Thoracic aorta (tissue), 2 donors: ENCODE results near the gene KCNC4. TPM values are rescaled to one million over a fixed set of nuclear protein-coding genes. Genes with fewer than 3 reads are reported as not detected.
A peak's percentile ranks its signal among the peaks of the same experiment; 100 is the strongest.

Experiments used
- ATAC-seq: fragments of 150-250 bp; one replicate; pipeline ENCODE4 v1.8.0; 2017; ENCODE audit warnings: low read depth; ENCODE audit not compliant: insufficient number of reproducible peaks, low FRiP score
- DNase-seq: peaks from one replicate; pipeline ENCODE4 v3.0.0-alpha.2; 2020; ENCODE audit warnings: low spot score
- H3K27ac ChIP-seq, 2 donors: fragments of 200-600 bp; sonication (generic); 1 replicate in 1 of 2; 2 replicates in 1 of 2; pipeline ENCODE4 v1.5.1; 2016; ENCODE audit warnings: mild to moderate bottlenecking in 2 of 2, moderate library complexity in 2 of 2
- H3K27me3 ChIP-seq: fragments of 200-600 bp; sonication (generic); replicated peaks from 2 replicates; pipeline ENCODE4 v1.6.0; 2016; ENCODE audit warnings: mild to moderate bottlenecking; ENCODE audit not compliant: insufficient read depth
- H3K36me3 ChIP-seq: fragments of 200-600 bp; sonication (generic); one replicate; pipeline ENCODE4 v1.5.1; 2016
- H3K4me1 ChIP-seq, 2 donors: fragments of 200-600 bp; sonication (generic); 1 replicate in 1 of 2; 2 replicates in 1 of 2; pipeline versions ENCODE4 v1.5.1 to v1.6.0; 2016; ENCODE audit warnings: low read depth in 2 of 2, mild to moderate bottlenecking in 1 of 2; ENCODE audit not compliant: control insufficient read depth in 1 of 2
- H3K4me3 ChIP-seq: fragments of 200-600 bp; sonication (generic); 2 replicates; pipeline ENCODE4 v1.5.1; 2016; ENCODE audit warnings: mild to moderate bottlenecking
- H3K9me3 ChIP-seq: fragments of 200-600 bp; sonication (generic); 2 replicates; pipeline ENCODE4 v1.5.1; 2016
- total RNA-seq, 2 donors: library from RNA; depleted of rRNA; stranded (reverse); fragments of >200 nt; gene quantifications; one replicate each; pipeline versions ENCODE4 v1.1.0 to v1.2.3, GENCODE V29; 2016
- TF ChIP-seq, protein P1 (sequence below): fragments of 200-600 bp; sonication (generic); IDR thresholded peaks from one replicate; pipeline ENCODE4 v1.5.1; 2019; ENCODE audit warnings: antibody characterized with exemption

KCNC4 gene
- total RNA-seq, 2 donors from 2014 or later = 12.7 to 17.6 TPM

DNA sequence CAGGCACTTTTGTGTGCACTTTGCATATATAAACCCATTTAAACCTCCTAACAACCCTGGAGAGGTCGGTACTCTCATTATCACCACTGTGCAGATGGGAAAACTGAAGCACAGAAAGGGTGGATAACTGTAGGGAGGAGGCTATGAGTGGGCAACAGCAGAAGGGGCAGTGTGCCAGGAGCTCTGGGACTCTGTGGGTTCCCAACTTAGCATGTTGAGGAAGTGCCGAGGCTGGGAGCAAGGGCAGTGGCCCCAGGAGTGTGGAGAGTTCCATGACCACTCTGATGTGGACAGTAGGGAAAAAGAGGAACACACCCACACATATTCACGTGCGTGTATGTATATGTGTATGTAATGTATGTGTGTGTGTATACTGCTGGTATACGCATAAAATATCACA lies 25.7 kb upstream of the KCNC4 start:
- Histone ChIP-seq H3K36me3 (no peaks in the 10 kb centered on the region), H3K27me3 (no peaks in the 10 kb centered on the region), H3K4me1 (peaks cover 10 to 37% of the 10 kb centered on the region in 2 donors), H3K4me3 (no peak overlapping the region), H3K27ac (no peak overlapping the region), H3K9me3 (no peaks in the 10 kb centered on the region)
- DNase-seq = no peak
- TF ChIP-seq, protein P1, sequence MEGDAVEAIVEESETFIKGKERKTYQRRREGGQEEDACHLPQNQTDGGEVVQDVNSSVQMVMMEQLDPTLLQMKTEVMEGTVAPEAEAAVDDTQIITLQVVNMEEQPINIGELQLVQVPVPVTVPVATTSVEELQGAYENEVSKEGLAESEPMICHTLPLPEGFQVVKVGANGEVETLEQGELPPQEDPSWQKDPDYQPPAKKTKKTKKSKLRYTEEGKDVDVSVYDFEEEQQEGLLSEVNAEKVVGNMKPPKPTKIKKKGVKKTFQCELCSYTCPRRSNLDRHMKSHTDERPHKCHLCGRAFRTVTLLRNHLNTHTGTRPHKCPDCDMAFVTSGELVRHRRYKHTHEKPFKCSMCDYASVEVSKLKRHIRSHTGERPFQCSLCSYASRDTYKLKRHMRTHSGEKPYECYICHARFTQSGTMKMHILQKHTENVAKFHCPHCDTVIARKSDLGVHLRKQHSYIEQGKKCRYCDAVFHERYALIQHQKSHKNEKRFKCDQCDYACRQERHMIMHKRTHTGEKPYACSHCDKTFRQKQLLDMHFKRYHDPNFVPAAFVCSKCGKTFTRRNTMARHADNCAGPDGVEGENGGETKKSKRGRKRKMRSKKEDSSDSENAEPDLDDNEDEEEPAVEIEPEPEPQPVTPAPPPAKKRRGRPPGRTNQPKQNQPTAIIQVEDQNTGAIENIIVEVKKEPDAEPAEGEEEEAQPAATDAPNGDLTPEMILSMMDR = no peak
- ATAC-seq = no peak

DNA sequence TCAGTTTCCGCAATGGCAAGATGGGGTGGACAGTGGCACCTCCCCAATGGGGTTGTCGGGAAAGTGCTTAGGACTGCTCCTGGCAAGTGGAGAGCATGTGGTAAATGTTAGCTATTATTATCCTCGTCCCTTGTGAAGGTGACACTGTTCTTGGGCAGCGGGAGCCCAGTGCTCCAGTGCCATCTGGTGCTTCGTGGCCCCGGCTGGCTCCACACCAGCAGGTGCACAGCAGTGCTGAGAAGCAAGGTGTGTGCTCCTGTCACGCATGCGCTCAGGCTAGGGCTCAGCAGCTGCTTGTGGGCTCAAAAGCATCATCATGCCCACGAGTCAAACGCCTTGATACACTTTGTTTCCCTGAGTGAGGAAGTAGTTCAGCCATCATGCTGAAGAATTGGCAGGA lies 24.9 kb upstream of the KCNC4 start:
- ATAC-seq (no peak), DNase-seq (no peak)
- no peak overlapping the region for H3K4me3 ChIP-seq
- no peak overlapping the region for H3K27ac ChIP-seq
- no peaks in the 10 kb centered on the region for H3K27me3 ChIP-seq
- no peaks in the 10 kb centered on the region for H3K9me3 ChIP-seq
- peaks cover 16 to 45% of the 10 kb centered on the region in 2 donors for H3K4me1 ChIP-seq
- H3K36me3 ChIP-seq = no peaks in the 10 kb centered on the region
- TF ChIP-seq, protein P1 = no peak

GRCh38 chr1:110186558-110186957 lies 23.6 kb upstream of the KCNC4 start:
- peaks cover 20 to 51% of the 10 kb centered on the region in 2 donors for H3K4me1 ChIP-seq
- no peaks in the 10 kb centered on the region for H3K27me3 ChIP-seq
- TF ChIP-seq, protein P1 = no peak
- H3K4me3 ChIP-seq = peak overlapping the region; percentile 58
- H3K36me3 ChIP-seq = no peaks in the 10 kb centered on the region
- peak overlapping the region; percentile 73 to 94 for H3K27ac ChIP-seq
- no peaks in the 10 kb centered on the region for H3K9me3 ChIP-seq
- no peak for DNase-seq
- no peak for ATAC-seq

DNA sequence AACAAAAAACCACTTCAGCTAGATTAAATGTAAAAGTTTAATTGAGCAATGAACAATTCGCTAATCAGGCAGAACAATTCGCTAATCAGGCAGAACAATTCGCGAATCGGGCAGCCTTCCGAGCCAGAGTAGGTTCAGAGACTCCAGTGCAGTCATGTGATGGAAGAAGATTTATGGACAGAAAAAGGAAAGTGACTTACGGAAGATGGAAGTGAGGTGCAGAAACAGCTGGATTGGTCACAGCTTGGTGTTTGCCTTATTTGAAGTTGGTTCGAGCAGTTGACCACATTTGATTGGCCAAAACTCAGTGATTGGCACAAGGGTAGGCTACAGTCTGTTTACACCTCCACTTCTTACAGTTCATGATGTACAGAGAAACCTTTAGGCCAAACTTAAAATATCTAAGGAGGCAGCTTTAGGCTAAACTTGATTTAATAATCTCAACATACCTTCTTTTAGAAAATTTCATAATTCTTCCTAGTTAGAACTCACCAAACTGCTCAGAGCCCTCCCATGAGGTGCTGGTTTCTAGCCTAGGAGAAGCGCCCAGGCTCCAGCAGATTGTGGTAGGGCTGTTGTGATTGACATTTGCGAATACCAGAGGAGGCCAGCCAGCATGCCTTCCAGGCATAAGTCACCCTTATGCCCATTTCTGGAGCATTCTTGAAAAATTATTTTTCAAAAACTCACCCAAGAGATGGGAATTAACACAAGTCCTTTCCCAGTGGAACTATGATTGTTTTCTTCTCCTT lies 22.8 kb upstream of the KCNC4 start:
- H3K27ac ChIP-seq = peak overlapping the region; percentile 73 to 94
- H3K9me3 ChIP-seq = no peaks in the 10 kb centered on the region
- TF ChIP-seq, protein P1 = no peak
- peak overlapping the region; percentile 58 for H3K4me3 ChIP-seq
- peaks cover 20 to 51% of the 10 kb centered on the region in 2 donors for H3K4me1 ChIP-seq
- peak; percentile 80 for ATAC-seq
- no peaks in the 10 kb centered on the region for H3K27me3 ChIP-seq
- no peaks in the 10 kb centered on the region for H3K36me3 ChIP-seq
- DNase-seq = no peak

- no peaks in the 10 kb centered on the region for H3K9me3 ChIP-seq
- no peaks in the 10 kb centered on the region for H3K27me3 ChIP-seq
- peak overlapping the region; percentile 73 to 94 for H3K27ac ChIP-seq
- ATAC-seq (no peak), DNase-seq (no peak)
- H3K36me3 ChIP-seq = no peaks in the 10 kb centered on the region
- peak overlapping the region; percentile 58 for H3K4me3 ChIP-seq
- H3K4me1 ChIP-seq = peaks cover 20 to 51% of the 10 kb centered on the region in 2 donors
- TF ChIP-seq, protein P1 = no peak
These were observed 22.0 kb upstream of the KCNC4 start for GRCh38 chr1:110188035-110188618.
